ENCODE results near the gene LANCL2. TPM values are rescaled to one million over a fixed set of nuclear protein-coding genes. Genes with fewer than 3 reads are reported as not detected.

The LANCL2 gene
- total RNA-seq, 1 experiment from 2014 or later = 14.3 TPM

DNA sequence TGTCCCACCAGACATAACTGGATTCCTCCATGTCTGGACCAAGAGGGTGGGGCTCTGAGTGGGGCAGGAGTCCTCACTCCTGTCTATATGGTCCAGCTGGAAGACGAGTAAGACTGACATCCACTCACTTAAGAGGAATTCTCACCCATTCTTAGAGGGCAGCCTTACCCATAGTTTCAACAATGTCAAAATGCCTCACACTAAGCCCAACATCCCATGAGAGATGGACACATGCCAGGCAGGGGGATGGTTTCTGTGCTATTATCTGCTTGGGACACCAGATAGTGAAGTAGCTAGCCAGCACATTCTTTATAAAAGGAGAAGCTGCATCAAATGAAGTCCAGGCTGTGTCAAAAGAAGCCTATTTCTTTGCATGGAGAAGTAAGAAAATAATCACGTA, 4.7 kb upstream of the LANCL2 start:
- intact Hi-C loops (cut with micrococcal nuclease) = no loop called here
- no peaks in the 10 kb centered on the region for H3K9me3 Mint-ChIP-seq (ENCODE audit: unreplicated experiment)
- ChIA-PET CTCF (interaction anchor here (0.7 kb wide), 1 partner anchor 88 kb away, joined by 3 read pairs; no protein-coding TSS in a partner anchor), POLR2A (no interaction called here)
- no peak overlapping the region for H3K4me3 Mint-ChIP-seq (ENCODE audit: unreplicated experiment)
- peaks cover 6% of the 10 kb centered on the region for H3K4me1 Mint-ChIP-seq (ENCODE audit: insufficient read depth, unreplicated experiment)
- H3K27ac Mint-ChIP-seq (ENCODE audit: low read depth, unreplicated experiment) = no peak overlapping the region
- peaks cover 6% of the 10 kb centered on the region for H3K36me3 Mint-ChIP-seq (ENCODE audit: insufficient read depth, unreplicated experiment)
- peaks cover 23% of the 10 kb centered on the region for H3K27me3 Mint-ChIP-seq (ENCODE audit: insufficient read depth, unreplicated experiment)
- no TSS peak for BruUV-seq (replicated peaks)
- TF ChIP-seq, protein P1, sequence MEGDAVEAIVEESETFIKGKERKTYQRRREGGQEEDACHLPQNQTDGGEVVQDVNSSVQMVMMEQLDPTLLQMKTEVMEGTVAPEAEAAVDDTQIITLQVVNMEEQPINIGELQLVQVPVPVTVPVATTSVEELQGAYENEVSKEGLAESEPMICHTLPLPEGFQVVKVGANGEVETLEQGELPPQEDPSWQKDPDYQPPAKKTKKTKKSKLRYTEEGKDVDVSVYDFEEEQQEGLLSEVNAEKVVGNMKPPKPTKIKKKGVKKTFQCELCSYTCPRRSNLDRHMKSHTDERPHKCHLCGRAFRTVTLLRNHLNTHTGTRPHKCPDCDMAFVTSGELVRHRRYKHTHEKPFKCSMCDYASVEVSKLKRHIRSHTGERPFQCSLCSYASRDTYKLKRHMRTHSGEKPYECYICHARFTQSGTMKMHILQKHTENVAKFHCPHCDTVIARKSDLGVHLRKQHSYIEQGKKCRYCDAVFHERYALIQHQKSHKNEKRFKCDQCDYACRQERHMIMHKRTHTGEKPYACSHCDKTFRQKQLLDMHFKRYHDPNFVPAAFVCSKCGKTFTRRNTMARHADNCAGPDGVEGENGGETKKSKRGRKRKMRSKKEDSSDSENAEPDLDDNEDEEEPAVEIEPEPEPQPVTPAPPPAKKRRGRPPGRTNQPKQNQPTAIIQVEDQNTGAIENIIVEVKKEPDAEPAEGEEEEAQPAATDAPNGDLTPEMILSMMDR (IDR thresholded peaks at IDR 0.05; ENCODE audit: unreplicated experiment) = no peak
- DNase-seq (ENCODE audit: unreplicated experiment) = no peak

DNA sequence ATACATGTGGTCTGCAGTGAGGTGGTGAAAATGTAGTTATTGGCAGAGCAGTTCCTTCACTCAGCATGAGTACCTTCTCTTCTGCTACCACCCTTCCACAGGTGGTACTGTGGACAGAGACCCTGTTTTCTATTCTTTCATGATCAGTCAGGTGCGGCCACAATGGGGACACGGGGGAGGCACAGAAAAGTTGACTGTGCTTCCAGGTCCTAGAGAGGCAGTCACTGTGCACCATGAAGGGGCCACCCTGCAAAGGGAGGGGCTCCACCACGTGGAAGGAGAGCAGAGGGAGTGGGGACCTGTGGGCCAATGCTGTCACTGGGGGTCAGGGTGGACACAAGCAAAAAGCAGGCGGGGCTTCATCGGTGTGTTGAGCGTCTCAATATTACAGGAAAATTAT, 3.6 kb upstream of the LANCL2 start:
- Mint-ChIP-seq H3K9me3 (ENCODE audit: unreplicated experiment) (no peaks in the 10 kb centered on the region), H3K4me3 (ENCODE audit: unreplicated experiment) (no peak overlapping the region), H3K27me3 (ENCODE audit: insufficient read depth, unreplicated experiment) (peaks cover 23% of the 10 kb centered on the region), H3K27ac (ENCODE audit: low read depth, unreplicated experiment) (no peak overlapping the region), H3K36me3 (ENCODE audit: insufficient read depth, unreplicated experiment) (peaks cover 11% of the 10 kb centered on the region), H3K4me1 (ENCODE audit: insufficient read depth, unreplicated experiment) (peaks cover 6% of the 10 kb centered on the region)
- CTCF ChIA-PET = no interaction called here
- TF ChIP-seq, protein P1 (IDR thresholded peaks at IDR 0.05; ENCODE audit: unreplicated experiment) = no peak
- intact Hi-C loops (cut with micrococcal nuclease) = no loop called here
- no peak for DNase-seq (ENCODE audit: unreplicated experiment)
- BruUV-seq (replicated peaks) = no TSS peak
- POLR2A ChIA-PET = no interaction called here

DNA sequence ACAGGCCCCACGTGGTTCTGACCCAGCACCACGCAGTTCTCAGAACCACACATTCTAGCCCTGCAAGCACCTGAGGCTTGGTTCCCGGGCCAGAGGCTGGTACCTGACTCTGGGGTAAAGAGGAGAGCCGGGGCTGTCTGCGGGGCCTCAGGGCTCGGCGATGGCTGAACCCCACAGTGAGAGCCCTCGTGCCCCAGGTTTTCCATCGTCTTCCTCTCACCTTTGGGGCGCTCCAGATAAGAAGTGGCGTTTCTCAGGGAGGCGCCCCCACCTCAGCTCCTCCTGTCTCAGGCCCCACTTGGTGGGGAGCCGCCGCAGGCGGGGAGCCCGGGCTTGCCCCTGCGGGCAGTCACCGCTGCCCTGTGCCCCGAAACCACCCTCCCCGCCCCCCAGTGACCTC, 2.2 kb upstream of the LANCL2 start:
- BruUV-seq (replicated peaks) = no TSS peak
- Mint-ChIP-seq H3K27ac (ENCODE audit: low read depth, unreplicated experiment) (no peak overlapping the region), H3K4me3 (ENCODE audit: unreplicated experiment) (no peak overlapping the region), H3K9me3 (ENCODE audit: unreplicated experiment) (no peaks in the 10 kb centered on the region), H3K27me3 (ENCODE audit: insufficient read depth, unreplicated experiment) (peaks cover 19% of the 10 kb centered on the region), H3K4me1 (ENCODE audit: insufficient read depth, unreplicated experiment) (peaks cover 6% of the 10 kb centered on the region), H3K36me3 (ENCODE audit: insufficient read depth, unreplicated experiment) (peaks cover 11% of the 10 kb centered on the region)
- POLR2A ChIA-PET = no interaction called here
- CTCF ChIA-PET = interaction anchor here (0.6 kb wide), 1 partner anchor 193 kb away, joined by 5 read pairs; no protein-coding TSS in a partner anchor
- intact Hi-C loops (cut with micrococcal nuclease) = no loop called here
- TF ChIP-seq, protein P1 (IDR thresholded peaks at IDR 0.05; ENCODE audit: unreplicated experiment) = no peak
- DNase-seq (ENCODE audit: unreplicated experiment) = no peak

DNA sequence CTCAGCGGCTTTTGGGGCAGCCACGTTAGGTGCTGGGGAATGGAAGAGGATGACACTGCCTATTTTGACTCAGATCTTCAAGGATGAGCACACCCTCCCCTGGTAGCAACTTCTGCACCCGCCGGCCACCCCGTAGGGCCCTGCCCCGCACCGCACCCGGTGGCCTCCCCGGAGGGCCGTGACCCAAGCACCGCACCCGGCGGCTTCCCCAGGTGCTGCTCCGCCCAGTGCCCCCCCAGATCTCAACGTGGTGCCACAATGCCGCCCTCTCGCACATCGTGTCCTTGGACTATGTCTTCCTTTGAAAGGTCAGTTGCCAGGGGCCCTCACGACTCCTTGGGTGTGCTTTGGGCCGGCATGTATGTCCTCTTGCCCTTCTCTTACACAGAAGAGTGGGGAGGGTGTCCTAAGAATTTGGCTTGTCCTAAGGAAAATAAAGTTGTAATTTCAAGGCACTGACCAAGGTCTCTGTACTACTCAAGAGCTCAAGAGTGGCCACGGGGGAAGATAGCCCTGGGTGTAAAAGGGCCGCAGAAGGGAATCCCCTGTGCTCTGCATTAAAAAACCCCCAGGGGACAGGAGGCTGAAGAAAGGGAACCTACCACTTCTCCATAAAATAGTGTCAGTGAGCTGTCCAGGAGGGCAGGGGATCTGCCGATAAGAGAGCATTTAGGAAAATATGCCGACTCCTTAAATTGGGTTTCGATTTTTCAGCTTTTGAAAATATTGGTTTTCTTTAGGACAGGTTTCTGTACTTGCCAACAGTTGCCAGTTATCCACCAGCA, 1.6 kb upstream of the LANCL2 start:
- ChIA-PET CTCF (interaction anchor here (0.6 to 0.9 kb wide), 4 partner anchors 75 to 253 kb away, joined by 3 to 5 read pairs (median 4); no protein-coding TSS in a partner anchor), POLR2A (interaction anchor here (3.9 kb wide), 1 partner anchor 56 kb away, joined by 57 read pairs; no protein-coding TSS in a partner anchor)
- no peak overlapping the region for H3K27ac Mint-ChIP-seq (ENCODE audit: low read depth, unreplicated experiment)
- H3K27me3 Mint-ChIP-seq (ENCODE audit: insufficient read depth, unreplicated experiment) = peaks cover 12% of the 10 kb centered on the region
- H3K36me3 Mint-ChIP-seq (ENCODE audit: insufficient read depth, unreplicated experiment) = peaks cover 11% of the 10 kb centered on the region
- peaks cover 6% of the 10 kb centered on the region for H3K4me1 Mint-ChIP-seq (ENCODE audit: insufficient read depth, unreplicated experiment)
- intact Hi-C loops (cut with micrococcal nuclease) = loop anchor here (2.0 kb wide), 1 partner anchor 75 kb away; no protein-coding TSS in a partner anchor
- TF ChIP-seq, protein P1 (IDR thresholded peaks at IDR 0.05; ENCODE audit: unreplicated experiment) = no peak
- BruUV-seq (replicated peaks) = no TSS peak
- no peak overlapping the region for H3K4me3 Mint-ChIP-seq (ENCODE audit: unreplicated experiment)
- no peaks in the 10 kb centered on the region for H3K9me3 Mint-ChIP-seq (ENCODE audit: unreplicated experiment)
- no peak for DNase-seq (ENCODE audit: unreplicated experiment)

Measured in MCF 10A (cell line).